Mesendoderm (in vitro differentiated cells): ENCODE results near the gene HRCT1.
"Not testable (repeated sequence)": the region's sequence is repeated elsewhere in the genome, so short reads cannot be mapped to it uniquely, and the experiment has no call there.

Experiments
- DNase-seq: peaks from one replicate; pipeline ENCODE4 v3.0.0; 2013
- H2AK5ac ChIP-seq: 2 replicates; pipeline ENCODE4 v1.6.1; 2013; ENCODE audit warnings: low read length, inconsistent platforms
- H2BK120ac ChIP-seq: 2 replicates; pipeline ENCODE4 v1.6.1; 2013; ENCODE audit warnings: low read depth, mild to moderate bottlenecking, low read length, moderate library complexity, mixed read lengths
- H2BK15ac ChIP-seq: replicated peaks from 2 replicates; pipeline ENCODE4 v1.6.1; 2013; ENCODE audit warnings: low read depth, mild to moderate bottlenecking, moderate library complexity
- H2BK5ac ChIP-seq: 2 replicates; pipeline ENCODE4 v1.6.1; 2013; ENCODE audit warnings: low read length, inconsistent platforms
- H3K18ac ChIP-seq: 2 replicates; pipeline ENCODE4 v1.6.1; 2013; ENCODE audit warnings: mild to moderate bottlenecking, low read length, mixed read lengths
- H3K23ac ChIP-seq: one replicate; pipeline ENCODE4 v1.6.1; 2013; ENCODE audit warnings: low read length
- H3K27ac ChIP-seq: 2 replicates; pipeline ENCODE4 v1.5.1; 2013; ENCODE audit warnings: low read depth, mild to moderate bottlenecking, inconsistent platforms, low read length, moderate library complexity
- H3K27me3 ChIP-seq: 2 replicates; pipeline ENCODE4 v1.6.1; 2013; ENCODE audit warnings: low read length, control low read depth, mild to moderate bottlenecking, inconsistent platforms; ENCODE audit not compliant: insufficient read depth, poor library complexity
- H3K36me3 ChIP-seq: 2 replicates; pipeline ENCODE4 v1.6.1; 2013; ENCODE audit warnings: low read length, inconsistent platforms; ENCODE audit not compliant: control insufficient read depth, insufficient read depth
- H3K4ac ChIP-seq: one replicate; pipeline ENCODE4 v1.6.1; 2013; ENCODE audit warnings: low read depth, mild to moderate bottlenecking, low read length, moderate library complexity
- H3K4me1 ChIP-seq: 2 replicates; pipeline ENCODE4 v1.6.1; 2013; ENCODE audit warnings: low read depth, low read length, inconsistent platforms; ENCODE audit not compliant: control insufficient read depth
- H3K4me2 ChIP-seq: 2 replicates; pipeline ENCODE4 v1.6.1; 2013; ENCODE audit warnings: low read length
- H3K4me3 ChIP-seq: 2 replicates; pipeline ENCODE4 v1.5.1; 2013; ENCODE audit warnings: mild to moderate bottlenecking, low read length
- H3K56ac ChIP-seq: one replicate; pipeline ENCODE4 v1.6.1; 2013; ENCODE audit warnings: low read length
- H3K79me1 ChIP-seq: 2 replicates; pipeline ENCODE4 v1.6.1; 2013; ENCODE audit warnings: low read length, inconsistent platforms
- H3K79me2 ChIP-seq: 2 replicates; pipeline ENCODE4 v1.6.1; 2013; ENCODE audit warnings: mild to moderate bottlenecking, low read length; ENCODE audit not compliant: control insufficient read depth, insufficient read depth
- H3K9ac ChIP-seq: 2 replicates; pipeline ENCODE4 v1.6.1; 2013; ENCODE audit warnings: low read length, inconsistent platforms
- H4K5ac ChIP-seq: one replicate; pipeline ENCODE4 v1.6.1; 2013; ENCODE audit warnings: low read length
- H4K8ac ChIP-seq: one replicate; pipeline ENCODE4 v1.6.1; 2013; ENCODE audit warnings: low read depth, mild to moderate bottlenecking, control low read depth, low read length, moderate library complexity
- WGBS: extraction: QIAGEN DNeasy Blood & Tissue Kit; methylation state at CpG from one replicate; pipeline ENCODE4 v1.1.7; 2013; ENCODE audit warnings: low lambda C conversion rate, missing lambda C conversion rate; ENCODE audit not compliant: insufficient coverage; ENCODE audit errors: extremely low coverage; 5-methylcytosine and 5-hydroxymethylcytosine counted together

HRCT1 gene

DNA sequence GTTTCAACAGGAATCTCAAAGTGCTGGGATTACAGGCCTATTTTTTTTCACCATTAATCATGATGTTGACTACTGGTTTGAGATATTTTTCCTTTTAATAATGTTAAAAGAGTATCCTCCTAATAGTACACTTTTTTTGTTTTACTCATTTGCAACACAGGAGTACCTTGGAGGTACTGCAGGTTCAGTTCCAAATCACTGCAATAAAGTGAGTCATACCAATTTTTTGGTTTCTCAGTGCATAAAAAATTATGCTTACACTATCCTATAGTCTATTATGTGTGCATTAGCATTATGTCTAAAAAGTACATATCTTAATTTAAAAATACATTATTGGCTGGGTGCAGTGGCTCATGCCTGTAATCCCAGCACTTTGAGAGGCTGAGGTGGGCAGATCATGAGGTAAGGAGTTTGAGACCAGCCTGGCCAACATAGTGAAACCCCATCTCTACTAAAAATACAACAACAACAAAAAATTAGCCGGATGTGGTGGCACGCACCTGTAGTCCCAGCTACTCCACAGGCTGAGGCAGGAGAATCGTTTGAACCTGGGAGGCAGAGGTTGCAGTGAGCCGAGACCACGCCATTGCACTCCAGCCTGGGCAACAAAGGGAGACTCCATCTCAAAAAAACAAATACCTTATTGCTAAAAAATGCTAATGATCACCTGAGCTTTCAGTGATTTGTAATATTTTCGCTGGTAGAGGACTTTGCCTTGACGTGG lies 8.5 kb upstream of the HRCT1 start:
- not testable (repeated sequence) for H3K9ac ChIP-seq, H2BK5ac ChIP-seq, H3K36me3 ChIP-seq, H3K56ac ChIP-seq, H3K79me1 ChIP-seq, H2AK5ac ChIP-seq, H4K5ac ChIP-seq, H3K4ac ChIP-seq, H2BK15ac ChIP-seq, H3K4me1 ChIP-seq, H4K8ac ChIP-seq, H2BK120ac ChIP-seq, H3K23ac ChIP-seq, H3K4me2 ChIP-seq, H3K27ac ChIP-seq, DNase-seq, H3K4me3 ChIP-seq, H3K18ac ChIP-seq, H3K79me2 ChIP-seq, H3K27me3 ChIP-seq
- WGBS: no CpG with 5 or more reads among the region's 7 CpGs

DNA sequence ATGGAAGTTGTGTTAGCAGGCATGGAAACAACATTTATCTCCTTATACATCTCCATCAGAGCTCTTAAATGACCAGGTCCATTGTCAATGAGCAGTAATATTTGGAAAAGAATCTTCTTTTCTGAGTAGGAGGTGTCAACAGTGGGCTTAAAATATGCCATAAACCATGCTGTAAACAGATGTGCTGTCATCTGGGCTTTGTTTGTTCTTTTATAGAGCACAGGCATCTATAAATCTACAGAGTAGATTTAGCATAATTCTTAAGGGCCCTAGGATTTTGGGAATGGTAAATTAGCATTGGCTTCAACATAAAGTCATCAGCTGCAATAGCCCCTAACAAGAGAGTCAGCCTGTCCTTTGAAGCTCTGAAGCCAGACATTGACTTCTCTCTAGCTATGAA lies 7.7 kb upstream of the HRCT1 start:
- Histone ChIP-seq H3K9ac (no peak overlapping the region), H3K27ac (no peak overlapping the region), H3K18ac (no peak overlapping the region), H2BK5ac (no peak overlapping the region), H3K23ac (no peak overlapping the region), H3K4me1 (no peaks in the 10 kb centered on the region), H4K8ac (no peak overlapping the region), H2AK5ac (no peak overlapping the region), H3K4me3 (no peak overlapping the region), H2BK120ac (no peak overlapping the region), H3K79me1 (no peaks in the 10 kb centered on the region), H3K4me2 (no peak overlapping the region), H3K79me2 (no peaks in the 10 kb centered on the region), H3K4ac (no peak overlapping the region), H2BK15ac (no peak overlapping the region), H3K36me3 (no peaks in the 10 kb centered on the region), H3K56ac (no peak overlapping the region), H3K27me3 (no peaks in the 10 kb centered on the region), H4K5ac (no peak overlapping the region)
- no peak for DNase-seq

DNA sequence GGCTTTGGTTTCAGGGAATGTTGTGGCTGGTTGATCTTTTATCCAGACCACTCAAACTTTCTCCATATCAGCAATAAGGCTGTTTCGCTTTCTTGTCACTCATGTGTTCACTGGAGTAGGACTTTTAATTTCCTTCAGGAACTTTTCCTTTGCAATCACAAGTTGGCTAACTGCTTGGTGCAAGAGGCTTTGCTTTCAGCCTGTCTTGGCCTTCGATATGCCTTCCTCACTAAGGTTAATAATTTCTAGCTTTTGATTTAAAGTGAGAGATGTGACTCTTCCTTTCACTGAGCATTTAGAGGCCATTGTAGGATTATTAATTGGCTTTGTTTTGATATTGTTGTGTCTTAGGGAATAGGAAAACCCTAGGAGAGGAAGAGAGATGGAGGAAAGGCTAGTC lies 7.0 kb upstream of the HRCT1 start:
- Histone ChIP-seq H4K8ac (no peak overlapping the region), H3K23ac (no peak overlapping the region), H3K79me1 (no peaks in the 10 kb centered on the region), H3K18ac (no peak overlapping the region), H3K36me3 (no peaks in the 10 kb centered on the region), H3K27ac (no peak overlapping the region), H3K27me3 (no peaks in the 10 kb centered on the region), H3K79me2 (no peaks in the 10 kb centered on the region), H2BK5ac (no peak overlapping the region), H2AK5ac (no peak overlapping the region), H3K4me3 (no peak overlapping the region), H2BK15ac (no peak overlapping the region), H2BK120ac (no peak overlapping the region), H3K56ac (no peak overlapping the region), H3K9ac (no peak overlapping the region), H3K4me2 (no peak overlapping the region), H3K4me1 (no peaks in the 10 kb centered on the region), H3K4ac (no peak overlapping the region), H4K5ac (no peak overlapping the region)
- no peak for DNase-seq
- no CpG with 5 or more reads among the region's 2 CpGs for WGBS

DNA sequence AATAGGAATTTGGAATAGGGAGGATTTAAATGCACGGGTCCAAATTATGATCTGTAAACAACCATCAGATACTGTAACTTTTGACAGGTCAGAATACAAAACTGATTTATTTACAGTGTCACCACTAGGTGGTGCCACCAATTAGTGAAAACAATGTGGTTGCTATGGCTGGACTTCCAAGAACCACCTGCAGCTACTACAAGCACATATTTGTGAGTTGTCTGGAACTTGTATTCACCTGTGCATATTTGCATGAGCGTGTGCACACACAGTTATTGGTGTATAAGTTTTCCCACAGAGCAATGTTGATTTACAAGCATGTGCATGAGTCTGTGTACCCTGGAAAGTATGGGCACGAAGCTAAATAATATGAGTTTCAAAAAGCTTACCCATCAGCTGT lies 3.0 kb upstream of the HRCT1 start:
- no peak overlapping the region for H4K5ac ChIP-seq
- no peak overlapping the region for H2BK120ac ChIP-seq
- H3K27ac ChIP-seq: no peak overlapping the region
- no peaks in the 10 kb centered on the region for H3K79me1 ChIP-seq
- no peak overlapping the region for H2BK15ac ChIP-seq
- DNase-seq: peak; percentile 68
- H3K4me2 ChIP-seq: no peak overlapping the region
- no peaks in the 10 kb centered on the region for H3K27me3 ChIP-seq
- H2AK5ac ChIP-seq: no peak overlapping the region
- no peak overlapping the region for H3K18ac ChIP-seq
- no peak overlapping the region for H4K8ac ChIP-seq
- H3K4ac ChIP-seq: no peak overlapping the region
- H3K4me3 ChIP-seq: no peak overlapping the region
- H3K23ac ChIP-seq: no peak overlapping the region
- H3K36me3 ChIP-seq: no peaks in the 10 kb centered on the region
- no peak overlapping the region for H3K9ac ChIP-seq
- no peaks in the 10 kb centered on the region for H3K79me2 ChIP-seq
- WGBS: no CpG with 5 or more reads among the region's 3 CpGs
- H2BK5ac ChIP-seq: no peak overlapping the region
- H3K56ac ChIP-seq: no peak overlapping the region
- H3K4me1 ChIP-seq: peaks cover 9% of the 10 kb centered on the region

DNA sequence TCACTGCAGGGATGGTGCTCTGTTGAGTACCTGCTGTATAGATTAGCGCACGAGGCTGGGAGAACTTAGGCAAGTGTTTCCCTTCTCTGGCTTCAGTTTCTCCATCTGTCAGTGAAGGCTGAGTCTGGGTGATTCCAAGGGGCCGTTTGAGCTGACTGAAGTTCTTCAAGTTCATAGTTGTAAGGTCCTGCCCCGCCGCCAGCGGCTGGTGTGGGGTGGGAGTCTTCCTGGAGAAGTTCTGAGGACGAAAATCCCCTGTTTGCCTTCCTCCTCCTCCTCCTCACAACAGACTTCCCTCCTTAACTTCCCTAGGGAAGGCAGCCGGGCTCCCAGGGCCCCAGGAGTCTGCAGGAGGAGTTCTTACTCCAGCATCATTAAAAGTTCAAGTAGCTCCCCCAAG lies 1.7 kb upstream of the HRCT1 start:
- DNase-seq: no peak
- Histone ChIP-seq H4K5ac (no peak overlapping the region), H3K9ac (no peak overlapping the region)

More for the DNA sequence above, 1.7 kb upstream of the HRCT1 start:
- Histone ChIP-seq H3K79me1 (no peaks in the 10 kb centered on the region), H3K4me2 (no peak overlapping the region), H3K4me1 (peaks cover 18% of the 10 kb centered on the region), H2BK5ac (no peak overlapping the region), H3K27ac (no peak overlapping the region), H4K8ac (no peak overlapping the region), H2AK5ac (no peak overlapping the region), H3K23ac (no peak overlapping the region), H3K18ac (no peak overlapping the region), H2BK120ac (no peak overlapping the region), H3K79me2 (no peaks in the 10 kb centered on the region), H3K4ac (no peak overlapping the region), H3K27me3 (no peaks in the 10 kb centered on the region), H3K4me3 (no peak overlapping the region), H3K56ac (no peak overlapping the region), H3K36me3 (no peaks in the 10 kb centered on the region), H2BK15ac (no peak overlapping the region)
- WGBS: no CpG with 5 or more reads among the region's 8 CpGs
